Measurements from ENCODE around the gene TIMM17A. TPM values are rescaled to one million over a fixed set of nuclear protein-coding genes. Genes with fewer than 3 reads are reported as not detected.
A peak's percentile ranks its signal among the peaks of the same experiment; 100 is the strongest.

TIMM17A gene
- total and polyA plus RNA-seq, 2 experiments from 2014 or later: 65.0 to 90.1 TPM

DNA sequence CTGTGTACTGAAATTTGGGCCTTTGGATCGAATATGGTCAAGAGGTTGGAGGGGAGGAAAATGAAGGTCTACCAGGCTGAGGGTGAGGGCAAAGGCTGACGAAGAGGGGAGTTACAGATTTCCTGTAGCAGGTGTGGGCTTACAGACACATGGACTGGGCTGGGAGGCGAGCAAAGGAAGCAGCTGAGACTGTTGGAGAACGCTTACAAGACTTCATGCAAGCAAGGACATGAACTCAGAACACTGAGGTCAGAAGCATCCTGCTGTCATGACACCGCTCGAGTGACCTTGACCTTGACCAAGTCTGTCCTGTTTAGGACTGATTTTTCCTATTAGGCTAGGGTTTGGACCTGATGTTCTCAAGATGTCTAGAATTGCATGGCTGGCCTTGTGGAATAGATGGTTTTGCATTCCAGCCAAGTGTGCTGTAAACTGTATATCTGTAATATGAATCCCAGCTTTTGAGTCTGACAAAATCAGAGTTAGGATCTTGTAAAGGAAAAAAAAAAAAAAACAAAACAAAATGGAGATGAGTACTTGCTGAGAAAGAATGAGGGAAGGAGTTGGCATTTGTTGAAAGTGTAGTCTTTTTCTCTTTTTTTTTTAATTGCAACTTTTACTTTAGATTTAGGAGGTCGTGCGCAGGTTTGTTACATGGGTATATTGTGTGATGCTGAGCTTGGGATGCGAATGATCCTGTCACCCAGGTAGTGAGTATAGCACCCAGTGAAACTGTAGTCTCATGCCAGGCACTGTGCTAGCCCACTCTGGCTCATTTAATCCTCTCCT, 60.9 kb downstream of the TIMM17A start:
- Histone ChIP-seq H3K9me2 (replicated peaks; ENCODE audit: insufficient read depth) (no peaks in the 10 kb centered on the region), H4K20me1 (ENCODE audit: insufficient read depth, poor library complexity, severe bottlenecking) (peaks cover 41% of the 10 kb centered on the region), H3K36me3 (replicated peaks; ENCODE audit: insufficient read depth, low read depth) (no peaks in the 10 kb centered on the region), H3K4me2 (peak overlapping the region; percentile 75), H3K27me3 (no peaks in the 10 kb centered on the region), H3K4me1 (ENCODE audit: insufficient read depth) (peaks cover 55% of the 10 kb centered on the region), H3K27ac (peak overlapping the region; percentile 95), H3K9me3 (ENCODE audit: low read depth) (no peaks in the 10 kb centered on the region), H3K79me2 (peaks cover 54% of the 10 kb centered on the region), H2AFZ (no peak overlapping the region), H3K4me3 (no peak overlapping the region)
- WGBS (ENCODE audit: low lambda C conversion rate, missing lambda C conversion rate): 87% methylated on average over 9 of the region's 9 CpGs
- DNase-seq (ENCODE audit: low spot score): no peak
- TF ChIP-seq, protein P1, sequence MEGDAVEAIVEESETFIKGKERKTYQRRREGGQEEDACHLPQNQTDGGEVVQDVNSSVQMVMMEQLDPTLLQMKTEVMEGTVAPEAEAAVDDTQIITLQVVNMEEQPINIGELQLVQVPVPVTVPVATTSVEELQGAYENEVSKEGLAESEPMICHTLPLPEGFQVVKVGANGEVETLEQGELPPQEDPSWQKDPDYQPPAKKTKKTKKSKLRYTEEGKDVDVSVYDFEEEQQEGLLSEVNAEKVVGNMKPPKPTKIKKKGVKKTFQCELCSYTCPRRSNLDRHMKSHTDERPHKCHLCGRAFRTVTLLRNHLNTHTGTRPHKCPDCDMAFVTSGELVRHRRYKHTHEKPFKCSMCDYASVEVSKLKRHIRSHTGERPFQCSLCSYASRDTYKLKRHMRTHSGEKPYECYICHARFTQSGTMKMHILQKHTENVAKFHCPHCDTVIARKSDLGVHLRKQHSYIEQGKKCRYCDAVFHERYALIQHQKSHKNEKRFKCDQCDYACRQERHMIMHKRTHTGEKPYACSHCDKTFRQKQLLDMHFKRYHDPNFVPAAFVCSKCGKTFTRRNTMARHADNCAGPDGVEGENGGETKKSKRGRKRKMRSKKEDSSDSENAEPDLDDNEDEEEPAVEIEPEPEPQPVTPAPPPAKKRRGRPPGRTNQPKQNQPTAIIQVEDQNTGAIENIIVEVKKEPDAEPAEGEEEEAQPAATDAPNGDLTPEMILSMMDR (IDR thresholded peaks at IDR 0.05; ENCODE audit: poor library complexity): no peak
- TF ChIP-seq EZH2phosphoT487 (IDR thresholded peaks at IDR 0.05; ENCODE audit: low read depth, severe bottlenecking, unreplicated experiment): no peak
- no peak for TF ChIP-seq EZH2 (IDR thresholded peaks at IDR 0.05; ENCODE audit: borderline replicate concordance)

DNA sequence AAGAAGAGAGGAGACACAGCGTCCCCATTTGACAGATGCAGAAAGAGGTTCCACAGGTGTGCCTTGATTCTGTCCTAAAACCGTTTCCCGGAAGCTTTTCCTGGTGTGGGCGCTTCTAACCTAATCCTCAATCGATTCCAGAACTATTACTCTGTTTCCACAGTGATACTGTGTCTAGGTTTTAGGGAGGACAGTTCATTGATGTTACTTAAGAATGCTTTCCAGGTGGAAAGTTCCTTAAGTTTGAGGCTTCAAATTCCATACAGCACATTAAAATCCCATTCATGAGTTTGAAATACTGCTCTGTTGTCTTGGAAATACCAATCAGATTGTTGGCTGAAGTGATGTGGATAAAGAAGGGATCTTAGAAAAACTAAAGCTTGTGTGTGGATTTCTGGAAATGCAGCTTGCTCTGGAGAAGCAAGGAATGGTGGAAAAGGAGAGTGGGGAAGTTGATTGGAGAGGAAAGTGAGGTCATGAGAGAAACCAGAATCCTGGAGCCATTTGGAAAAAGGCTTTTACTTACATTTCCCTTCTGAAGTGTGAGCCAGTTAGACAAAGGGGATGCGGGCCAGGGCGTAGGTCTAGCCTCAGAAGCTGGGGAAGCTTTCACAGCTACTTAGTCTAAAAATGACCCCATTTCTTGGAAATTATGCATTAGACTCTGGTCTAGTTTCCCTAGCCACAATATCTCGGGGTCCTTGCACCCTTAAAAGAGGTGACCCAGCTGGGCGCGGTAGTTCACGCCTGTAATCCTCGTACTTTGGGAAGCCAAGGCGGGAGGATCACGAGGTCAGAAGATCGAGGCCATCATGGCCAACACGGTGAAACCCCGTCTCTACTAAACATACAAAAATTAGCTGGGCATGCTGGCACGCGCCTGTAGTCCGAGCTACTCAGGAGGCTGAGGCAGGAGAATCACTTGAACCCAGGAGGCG, 61.8 kb downstream of the TIMM17A start:
- H3K9me3 ChIP-seq (ENCODE audit: low read depth): no peaks in the 10 kb centered on the region
- H3K4me2 ChIP-seq: peak overlapping the region; percentile 75
- H2AFZ ChIP-seq: no peak overlapping the region
- H3K4me3 ChIP-seq: no peak overlapping the region
- peaks cover 45% of the 10 kb centered on the region for H3K79me2 ChIP-seq
- TF ChIP-seq, protein P1 (IDR thresholded peaks at IDR 0.05; ENCODE audit: poor library complexity): no peak
- no peak for TF ChIP-seq EZH2 (IDR thresholded peaks at IDR 0.05; ENCODE audit: borderline replicate concordance)
- no peak for TF ChIP-seq EZH2phosphoT487 (IDR thresholded peaks at IDR 0.05; ENCODE audit: low read depth, severe bottlenecking, unreplicated experiment)
- H4K20me1 ChIP-seq (ENCODE audit: insufficient read depth, poor library complexity, severe bottlenecking): peaks cover 33% of the 10 kb centered on the region
- H3K27ac ChIP-seq: peak overlapping the region; percentile 95
- H3K27me3 ChIP-seq: no peaks in the 10 kb centered on the region
- peaks cover 55% of the 10 kb centered on the region for H3K4me1 ChIP-seq (ENCODE audit: insufficient read depth)
- H3K36me3 ChIP-seq (replicated peaks; ENCODE audit: insufficient read depth, low read depth): no peaks in the 10 kb centered on the region
- 86% methylated on average over 20 of the region's 21 CpGs for WGBS (ENCODE audit: low lambda C conversion rate, missing lambda C conversion rate)
- no peak for DNase-seq (ENCODE audit: low spot score)
- no peaks in the 10 kb centered on the region for H3K9me2 ChIP-seq (replicated peaks; ENCODE audit: insufficient read depth)

DNA sequence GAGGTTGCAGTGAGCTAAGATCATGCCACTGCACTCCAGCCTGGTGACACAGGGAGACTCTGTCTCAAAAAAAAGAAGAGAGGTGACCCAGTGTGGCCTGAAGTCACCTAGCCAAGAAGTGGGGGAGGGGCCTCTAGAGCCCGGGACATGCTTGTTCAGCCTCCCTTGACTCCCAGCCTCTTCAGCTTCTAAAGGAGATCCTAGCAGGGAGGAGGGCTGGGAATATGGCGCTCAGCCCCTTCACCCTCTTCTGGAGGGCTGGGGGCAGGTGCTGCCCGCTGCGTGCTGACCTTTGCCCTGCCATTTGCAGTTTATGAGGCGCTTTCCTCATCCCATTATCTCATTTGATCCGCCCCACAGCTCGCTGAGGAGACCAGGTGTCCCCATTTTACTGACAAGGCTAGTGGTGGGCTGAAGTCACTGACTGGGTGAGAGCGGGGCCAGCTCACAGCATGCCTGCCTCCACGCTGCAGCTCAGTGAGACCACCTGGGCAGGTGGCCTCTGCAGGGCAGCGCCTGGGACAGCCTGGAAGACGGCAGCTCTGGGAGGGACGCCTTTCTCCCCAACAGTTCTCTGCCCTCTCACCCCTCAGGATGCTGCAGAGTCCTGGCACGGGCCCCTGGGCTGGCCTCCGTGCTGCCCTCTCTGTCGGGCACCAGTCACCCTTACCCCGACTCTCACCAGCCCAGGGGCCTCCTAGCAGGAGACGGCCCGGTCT, 62.6 kb downstream of the TIMM17A start:
- H3K36me3 ChIP-seq (replicated peaks; ENCODE audit: insufficient read depth, low read depth): no peaks in the 10 kb centered on the region
- no peaks in the 10 kb centered on the region for H3K27me3 ChIP-seq
- no peak overlapping the region for H3K4me3 ChIP-seq
- no peak overlapping the region for H2AFZ ChIP-seq
- peak; percentile 89 for DNase-seq (ENCODE audit: low spot score)
- H3K9me2 ChIP-seq (replicated peaks; ENCODE audit: insufficient read depth): no peaks in the 10 kb centered on the region
- peaks cover 37% of the 10 kb centered on the region for H3K79me2 ChIP-seq
- WGBS (ENCODE audit: low lambda C conversion rate, missing lambda C conversion rate): 48% methylated on average over 18 of the region's 18 CpGs
- peak overlapping the region; percentile 75 for H3K4me2 ChIP-seq
- peaks cover 61% of the 10 kb centered on the region for H3K4me1 ChIP-seq (ENCODE audit: insufficient read depth)
- peaks cover 25% of the 10 kb centered on the region for H4K20me1 ChIP-seq (ENCODE audit: insufficient read depth, poor library complexity, severe bottlenecking)
- TF ChIP-seq EZH2phosphoT487 (IDR thresholded peaks at IDR 0.05; ENCODE audit: low read depth, severe bottlenecking, unreplicated experiment) (no peak), EZH2 (IDR thresholded peaks at IDR 0.05; ENCODE audit: borderline replicate concordance) (no peak)
- TF ChIP-seq, protein P1 (IDR thresholded peaks at IDR 0.05; ENCODE audit: poor library complexity): no peak
- no peaks in the 10 kb centered on the region for H3K9me3 ChIP-seq (ENCODE audit: low read depth)
- H3K27ac ChIP-seq: peak overlapping the region; percentile 95

Measured in hepatocyte (in vitro differentiated cells).